Peyer's patch (tissue), 4 donors: ENCODE results near the gene ARHGAP31.

ENCODE experiments used
- POLR2A ChIP-seq, 2 donors: fragments of 450-650 bp; IDR thresholded peaks; one replicate each; pipeline ENCODE4 v1.5.1; 2017; ENCODE audit warnings: antibody characterized with exemption in 2 of 2, mild to moderate bottlenecking in 2 of 2, moderate library complexity in 2 of 2
- TF ChIP-seq, protein P1 (sequence below), 6 experiments: fragments of 450-650 bp in 4 of 6; fragments of 200-600 bp in 2 of 6; sonication (generic) in 1 of 6; IDR thresholded peaks; one replicate each; pipeline ENCODE4 v1.5.1; 2017 to 2019; ENCODE audit warnings: antibody characterized with exemption in 6 of 6, mild to moderate bottlenecking in 3 of 6, moderate library complexity in 1 of 6

DNA sequence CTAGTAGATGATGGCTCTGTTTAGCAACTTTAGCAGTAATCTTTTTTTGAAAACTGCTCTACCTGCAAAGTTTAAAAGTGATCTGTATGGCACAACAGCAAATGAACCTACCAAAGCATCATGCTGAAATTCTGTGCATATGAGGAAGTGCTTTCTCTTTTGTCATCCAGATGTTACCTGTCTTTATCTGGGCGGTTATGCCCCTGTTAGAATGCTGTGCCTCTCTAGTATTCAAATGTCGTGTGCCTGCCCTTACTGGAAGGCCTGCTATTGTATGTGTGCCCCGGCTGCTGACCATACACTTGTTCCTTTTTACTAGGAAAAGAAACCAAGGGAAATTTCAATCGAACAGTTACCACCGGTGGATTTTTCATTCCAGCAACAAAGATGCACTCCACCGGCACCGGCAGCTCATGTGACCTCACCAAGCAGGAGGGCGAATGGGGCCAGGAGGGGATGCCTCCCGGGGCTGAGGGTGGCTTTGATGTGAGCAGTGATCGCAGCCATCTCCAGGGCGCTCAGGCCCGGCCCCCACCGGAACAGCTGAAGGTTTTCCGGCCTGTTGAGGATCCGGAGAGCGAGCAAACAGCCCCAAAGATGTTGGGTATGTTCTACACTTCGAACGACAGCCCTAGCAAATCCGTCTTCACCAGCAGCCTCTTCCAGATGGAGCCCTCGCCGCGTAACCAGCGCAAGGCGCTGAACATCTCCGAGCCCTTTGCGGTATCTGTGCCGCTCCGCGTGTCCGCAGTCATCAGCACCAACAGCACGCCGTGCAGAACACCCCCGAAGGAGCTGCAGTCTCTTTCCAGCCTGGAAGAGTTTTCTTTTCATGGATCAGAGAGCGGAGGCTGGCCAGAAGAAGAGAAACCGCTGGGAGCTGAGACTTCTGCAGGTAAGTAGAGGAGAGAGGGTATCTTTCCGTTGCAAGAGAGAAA is 107.6 kb downstream of the ARHGAP31 start:
- TF ChIP-seq, protein P1, sequence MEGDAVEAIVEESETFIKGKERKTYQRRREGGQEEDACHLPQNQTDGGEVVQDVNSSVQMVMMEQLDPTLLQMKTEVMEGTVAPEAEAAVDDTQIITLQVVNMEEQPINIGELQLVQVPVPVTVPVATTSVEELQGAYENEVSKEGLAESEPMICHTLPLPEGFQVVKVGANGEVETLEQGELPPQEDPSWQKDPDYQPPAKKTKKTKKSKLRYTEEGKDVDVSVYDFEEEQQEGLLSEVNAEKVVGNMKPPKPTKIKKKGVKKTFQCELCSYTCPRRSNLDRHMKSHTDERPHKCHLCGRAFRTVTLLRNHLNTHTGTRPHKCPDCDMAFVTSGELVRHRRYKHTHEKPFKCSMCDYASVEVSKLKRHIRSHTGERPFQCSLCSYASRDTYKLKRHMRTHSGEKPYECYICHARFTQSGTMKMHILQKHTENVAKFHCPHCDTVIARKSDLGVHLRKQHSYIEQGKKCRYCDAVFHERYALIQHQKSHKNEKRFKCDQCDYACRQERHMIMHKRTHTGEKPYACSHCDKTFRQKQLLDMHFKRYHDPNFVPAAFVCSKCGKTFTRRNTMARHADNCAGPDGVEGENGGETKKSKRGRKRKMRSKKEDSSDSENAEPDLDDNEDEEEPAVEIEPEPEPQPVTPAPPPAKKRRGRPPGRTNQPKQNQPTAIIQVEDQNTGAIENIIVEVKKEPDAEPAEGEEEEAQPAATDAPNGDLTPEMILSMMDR (IDR thresholded peaks at IDR 0.05), result no peak
- TF ChIP-seq POLR2A (IDR thresholded peaks at IDR 0.05), result no peak
